Psoas muscle (tissue), 8 donors: ENCODE results near the gene STEAP2. TPM values are rescaled to one million over a fixed set of nuclear protein-coding genes. Genes with fewer than 3 reads are reported as not detected.

Experiments used
- ATAC-seq, 4 donors: fragments of 200-7000 bp; cut with Tn5 transposase; one replicate each; pipeline ENCODE4 v1.9.1; 2020; ENCODE audit warnings: moderate library complexity in 3 of 4, mild to moderate bottlenecking in 2 of 4
- DNase-seq, 2 donors: peaks; one replicate each; pipeline ENCODE4 v3.0.0-alpha.2; 2020
- H3K27ac ChIP-seq: fragments of 200-600 bp; one replicate; pipeline ENCODE4 v1.8.0; 2022
- H3K27me3 ChIP-seq, 3 donors: fragments of 200-600 bp in 1 of 3; one replicate each; pipeline versions ENCODE4 v1.6.1 to v1.8.0; 2013 to 2022; ENCODE audit warnings: low read length in 2 of 3, mild to moderate bottlenecking in 2 of 3, moderate library complexity in 1 of 3; ENCODE audit not compliant: insufficient read depth in 3 of 3
- H3K36me3 ChIP-seq, 2 donors: fragments of 200-600 bp in 1 of 2; one replicate each; pipeline versions ENCODE4 v1.6.1 to v1.8.0; 2013 to 2022; ENCODE audit warnings: low read depth in 1 of 2, mild to moderate bottlenecking in 1 of 2, moderate library complexity in 1 of 2; ENCODE audit not compliant: insufficient read depth in 1 of 2
- H3K4me1 ChIP-seq: fragments of 200-600 bp; one replicate; pipeline ENCODE4 v1.8.0; 2022
- H3K4me3 ChIP-seq: fragments of 200-600 bp; one replicate; pipeline ENCODE4 v1.8.0; 2022; ENCODE audit warnings: mild to moderate bottlenecking
- H3K9me3 ChIP-seq: fragments of 200-600 bp; one replicate; pipeline ENCODE4 v1.8.0; 2022
- CTCF ChIP-seq: fragments of 200-600 bp; IDR thresholded peaks from one replicate; pipeline ENCODE4 v1.8.0; 2022; ENCODE audit warnings: antibody characterized with exemption
- WGBS, 3 donors: extraction: QIAGEN DNeasy Blood & Tissue Kit; methylation state at CpG; one replicate each; pipeline versions ENCODE4 v1.1.6 to v1.1.7; 2013; 5-methylcytosine and 5-hydroxymethylcytosine counted together
- intact Hi-C, 2 donors: fragments of 100-400 bp; cut with DNase I; formaldehyde crosslinking; loops; one replicate each; pipeline versions ENCODE4 v1.11.0 to v1.14.2; 2022
- polyA plus RNA-seq, 3 donors: library from polyadenylated mRNA; stranded (reverse); fragments of 200-250 nt; gene quantifications; one replicate each; pipeline ENCODE4 v1.2.3, GENCODE V29; 2013
- total RNA-seq, 4 donors: library from RNA; stranded (reverse); fragmentation: NEBNext Ultra II Directional in 2 of 4; extraction: Animal tissue kit (Norgen Biotek cat#: 25700) in 2 of 4; gene quantifications; one replicate each; pipeline versions ENCODE4 v1.2.1 to v1.2.4, GENCODE V29; 2021 to 2023
- donor health status: healthy with polysubstance abuse.
- donor health status: DM: no; HTN: no; CAD: no; lungs with moderate emphysema.
- donor health status: Bipolar disorder and iron deficiency.
- donor health status: healthy.
- donor health status: DM: yes; HTN: yes; CAD: no.
- donor health status: DM: no; HTN: no; CAD: no.
- donor health status: DM: no; HTN: no; CAD: no.
- donor health status: DM: yes; HTN: yes; CAD: no.

Gene STEAP2
- total and polyA plus RNA-seq, 7 donors, result 0.32 to 3.7 (median 1.4) TPM

- H3K27me3 ChIP-seq, result peaks cover 0 to 3% (median 0%) of the 10 kb centered on the region in 3 donors
- no peak overlapping the region for H3K27ac ChIP-seq
- 85 to 94% (median 88%) methylated on average over 1 of the region's 1 CpG for WGBS, 3 donors
- no peaks in the 10 kb centered on the region for H3K4me1 ChIP-seq
- no peaks in the 10 kb centered on the region for H3K9me3 ChIP-seq
- H3K4me3 ChIP-seq, result no peak overlapping the region
- no peak for TF ChIP-seq CTCF
- H3K36me3 ChIP-seq, result no peaks in the 10 kb centered on the region
- no peak for DNase-seq
- intact Hi-C loops, result no loop called here
- no peak for ATAC-seq
Measured at GRCh38 chr7:90209776-90210175, 1.8 kb upstream of the STEAP2 start.

- intact Hi-C loops, result no loop called here
- H3K4me3 ChIP-seq, result no peak overlapping the region
Measured at GRCh38 chr7:90210475-90210874, 1.1 kb upstream of the STEAP2 start.

GRCh38 chr7:90210981-90211380 lies 559 bp upstream of the STEAP2 start:
- H3K4me1 ChIP-seq, result no peaks in the 10 kb centered on the region
- peak overlapping the region; percentile 73 for H3K4me3 ChIP-seq
- WGBS, 3 donors, result 36 to 41% (median 40%) methylated on average over 11 of the region's 11 CpGs
- ATAC-seq, result peak in 2 of 4 donors; percentile 5 to 15
- DNase-seq, result no peak
- intact Hi-C loops, result no loop called here
- TF ChIP-seq CTCF, result no peak
- H3K9me3 ChIP-seq, result no peaks in the 10 kb centered on the region
- H3K36me3 ChIP-seq, result no peaks in the 10 kb centered on the region
- H3K27ac ChIP-seq, result peak overlapping the region; percentile 48
- H3K27me3 ChIP-seq, result peaks cover 0 to 3% (median 0%) of the 10 kb centered on the region in 3 donors

More at GRCh38 chr7:90210475-90210874, 1.1 kb upstream of the STEAP2 start:
- Histone ChIP-seq H3K27me3 (peaks cover 0 to 3% (median 0%) of the 10 kb centered on the region in 3 donors), H3K36me3 (no peaks in the 10 kb centered on the region), H3K4me1 (no peaks in the 10 kb centered on the region), H3K9me3 (no peaks in the 10 kb centered on the region), H3K27ac (no peak overlapping the region)
- no peak for ATAC-seq
- WGBS, 3 donors, result 75 to 81% (median 79%) methylated on average over 5 of the region's 5 CpGs
- DNase-seq, result no peak
- TF ChIP-seq CTCF, result no peak

- intact Hi-C loops, result no loop called here
- Histone ChIP-seq H3K36me3 (no peaks in the 10 kb centered on the region), H3K27me3 (peaks cover 0 to 3% (median 0%) of the 10 kb centered on the region in 3 donors), H3K9me3 (no peaks in the 10 kb centered on the region), H3K27ac (peak overlapping the region; percentile 15), H3K4me1 (no peaks in the 10 kb centered on the region), H3K4me3 (peak overlapping the region; percentile 73)
- DNase-seq (no peak), ATAC-seq (no peak)
- TF ChIP-seq CTCF, result no peak
- WGBS, 3 donors, result 21 to 28% (median 24%) methylated on average over 6 of the region's 6 CpGs
Measured at GRCh38 chr7:90212149-90212495, 582 bp downstream of the STEAP2 start.

GRCh38 chr7:90213521-90213920 lies 2.0 kb downstream of the STEAP2 start:
- Histone ChIP-seq H3K9me3 (no peaks in the 10 kb centered on the region), H3K4me1 (no peaks in the 10 kb centered on the region), H3K36me3 (no peaks in the 10 kb centered on the region), H3K27ac (no peak overlapping the region), H3K4me3 (peak overlapping the region; percentile 73), H3K27me3 (peaks cover 0 to 3% (median 0%) of the 10 kb centered on the region in 3 donors)
- intact Hi-C loops, result no loop called here
- WGBS, 3 donors, result 60 to 77% (median 74%) methylated on average over 2 of the region's 2 CpGs
- TF ChIP-seq CTCF, result no peak
- ATAC-seq (no peak), DNase-seq (no peak)
